ENCODE results near the gene PROZ. TPM values are rescaled to one million over a fixed set of nuclear protein-coding genes. Genes with fewer than 3 reads are reported as not detected.

PROZ gene
- total and polyA plus RNA-seq, 9 of the 15 experiments (the other 6 are each of a cell fraction or from before 2014, with no cell fraction given): not detected

DNA sequence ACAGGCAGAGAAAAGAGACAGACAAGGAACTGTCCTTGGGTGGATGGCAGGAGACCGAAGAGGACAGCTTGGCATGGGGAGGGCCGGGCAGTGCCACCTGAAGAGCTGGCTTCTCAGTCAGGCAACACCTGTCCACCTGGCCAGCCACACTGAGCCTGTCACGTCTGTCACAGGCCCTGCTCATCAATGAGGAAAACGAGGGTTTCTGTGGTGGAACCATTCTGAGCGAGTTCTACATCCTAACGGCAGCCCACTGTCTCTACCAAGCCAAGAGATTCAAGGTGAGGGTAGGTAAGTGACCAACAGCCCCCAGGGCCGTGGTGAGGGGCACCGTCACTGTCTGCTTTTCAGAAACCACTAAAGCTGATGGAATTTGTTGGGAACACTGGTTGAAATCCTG, 11.2 kb upstream of the PROZ start:
- H3K36me3 ChIP-seq (ENCODE audit: control insufficient read depth, insufficient read depth, low read length): no peaks in the 10 kb centered on the region
- no peak overlapping the region for H3K9ac ChIP-seq (ENCODE audit: insufficient read depth in 1 of 2, low read depth in 2 of 2, low read length in 2 of 2)
- no peaks in the 10 kb centered on the region for H3K9me3 ChIP-seq (replicated peaks; ENCODE audit: control insufficient read depth, insufficient read depth, low read depth, low read length)
- no peak overlapping the region for H3K4me2 ChIP-seq (ENCODE audit: insufficient read depth, low read length)
- no TSS peak for BruUV-seq (replicated peaks)
- ATAC-seq: no peak
- no peak overlapping the region for H3K4me3 ChIP-seq
- H3K4me1 ChIP-seq (replicated peaks in 1 of 2; ENCODE audit: control insufficient read depth in 2 of 2, insufficient read depth in 2 of 2, low read length in 2 of 2): peaks cover 0 to 21% of the 10 kb centered on the region in 2 experiments; a peak in 3 of 5 replicates
- ChIA-PET CTCF (ENCODE audit: low intra/inter-chr PET ratio) (no interaction called here), POLR2A (interaction anchor here (0.7 kb wide), 1 partner anchor 16 kb away, joined by 3 read pairs; no protein-coding TSS in a partner anchor)
- intact Hi-C loops (cut with micrococcal nuclease) (no loop called here), in situ Hi-C loops (cut with MboI) (no loop called here)
- DNase-seq (ENCODE audit: extremely low read depth in 1 of 4, low spot score in 3 of 4): no peak
- TF ChIP-seq C11orf30 (IDR thresholded peaks at IDR 0.05; ENCODE audit: low read depth) (no peak), SRF (CRISPR knock-in tag; IDR thresholded peaks at IDR 0.05) (no peak), SPI1 (IDR thresholded peaks at IDR 0.05; ENCODE audit: borderline replicate concordance, low read depth, low read length) (no peak), BDP1 (IDR thresholded peaks at IDR 0.05; ENCODE audit: insufficient read depth, insufficient read length) (no peak), MCM5 (IDR thresholded peaks at IDR 0.05; ENCODE audit: low read depth) (no peak), ZNF165 (CRISPR knock-in tag; IDR thresholded peaks at IDR 0.05; ENCODE audit: borderline replicate concordance) (no peak), DACH1 (IDR thresholded peaks at IDR 0.05; ENCODE audit: partially characterized antibody) (no peak), ZNF512 (tag; IDR thresholded peaks at IDR 0.05) (no peak), U2AF2 (optimal IDR thresholded peaks at IDR 0.05; ENCODE audit: low read depth, low read length) (no peak), TCF7 (IDR thresholded peaks at IDR 0.05; ENCODE audit: borderline replicate concordance) (no peak), TEAD1 (CRISPR knock-in tag; IDR thresholded peaks at IDR 0.05) (no peak), ZNF589 (CRISPR knock-in tag; IDR thresholded peaks at IDR 0.05; ENCODE audit: low read depth) (no peak), PRPF4 (IDR thresholded peaks at IDR 0.05; ENCODE audit: insufficient read depth, low read depth, low read length, poor library complexity, severe bottlenecking) (no peak)
- TF ChIP-seq, protein P1, sequence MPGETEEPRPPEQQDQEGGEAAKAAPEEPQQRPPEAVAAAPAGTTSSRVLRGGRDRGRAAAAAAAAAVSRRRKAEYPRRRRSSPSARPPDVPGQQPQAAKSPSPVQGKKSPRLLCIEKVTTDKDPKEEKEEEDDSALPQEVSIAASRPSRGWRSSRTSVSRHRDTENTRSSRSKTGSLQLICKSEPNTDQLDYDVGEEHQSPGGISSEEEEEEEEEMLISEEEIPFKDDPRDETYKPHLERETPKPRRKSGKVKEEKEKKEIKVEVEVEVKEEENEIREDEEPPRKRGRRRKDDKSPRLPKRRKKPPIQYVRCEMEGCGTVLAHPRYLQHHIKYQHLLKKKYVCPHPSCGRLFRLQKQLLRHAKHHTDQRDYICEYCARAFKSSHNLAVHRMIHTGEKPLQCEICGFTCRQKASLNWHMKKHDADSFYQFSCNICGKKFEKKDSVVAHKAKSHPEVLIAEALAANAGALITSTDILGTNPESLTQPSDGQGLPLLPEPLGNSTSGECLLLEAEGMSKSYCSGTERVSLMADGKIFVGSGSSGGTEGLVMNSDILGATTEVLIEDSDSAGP (CRISPR knock-in tag; IDR thresholded peaks at IDR 0.05): no peak
- H2AFZ ChIP-seq (ENCODE audit: low read depth, low read length): no peak overlapping the region
- peaks cover 19 to 44% of the 10 kb centered on the region in 2 experiments; a peak in 4 of 5 replicates for H3K27me3 ChIP-seq (ENCODE audit: control insufficient read depth in 2 of 2, insufficient read depth in 2 of 2, low read length in 2 of 2)
- H3K79me2 ChIP-seq (ENCODE audit: control insufficient read depth, insufficient read depth, low read length): no peaks in the 10 kb centered on the region
- H4K20me1 ChIP-seq (replicated peaks; ENCODE audit: control insufficient read depth, insufficient read depth, low read length): no peaks in the 10 kb centered on the region
- no peak for FAIRE-seq
- H3K9me1 ChIP-seq (ENCODE audit: control insufficient read depth, insufficient read depth, low read length): no peaks in the 10 kb centered on the region
- WGBS (ENCODE audit: insufficient coverage, low coverage, missing lambda C conversion rate): 0% methylated on average over 6 of the region's 8 CpGs
- no peak overlapping the region for H3K27ac ChIP-seq (ENCODE audit: extremely low read depth, low read depth, low read length)

Data from K562 (cell line).